HL-60 (cell line): ENCODE measurements around the gene MYNN.
A peak's percentile ranks its signal among the peaks of the same experiment; 100 is the strongest.

ENCODE experiments used
- DNase-seq, 2 experiments: peaks; one replicate each; pipeline ENCODE4 v3.0.0-alpha.2; 2010 to 2020; ENCODE audit warnings: low read depth in 1 of 2, low spot score in 1 of 2
- H3K27ac ChIP-seq: fragments of 250-450 bp; sonication (Bioruptor Pico); replicated peaks from 2 replicates; pipeline ENCODE4 v1.5.1; 2020; ENCODE audit warnings: mild to moderate bottlenecking, moderate library complexity
- H3K27me3 ChIP-seq: fragments of 250-450 bp; sonication (Bioruptor Pico); 2 replicates; pipeline ENCODE4 v1.5.1; 2021; ENCODE audit warnings: mild to moderate bottlenecking, moderate library complexity; ENCODE audit not compliant: insufficient read depth, poor library complexity, severe bottlenecking
- H3K4me3 ChIP-seq: replicated peaks from 2 replicates; pipeline ENCODE4 v1.5.1; 2011; ENCODE audit warnings: mild to moderate bottlenecking, control low read depth, low read length; ENCODE audit not compliant: insufficient read depth
- CTCF ChIP-seq: IDR thresholded peaks from one replicate; pipeline ENCODE4 v1.5.1; 2011; ENCODE audit warnings: low read length, control low read depth, inconsistent platforms; ENCODE audit not compliant: insufficient read depth
- GABPA ChIP-seq: IDR thresholded peaks from 2 replicates; pipeline ENCODE4 v1.6.1; 2012; ENCODE audit warnings: low read depth
- POLR2AphosphoS5 ChIP-seq: IDR thresholded peaks from 2 replicates; pipeline ENCODE4 v1.6.1; 2012; ENCODE audit warnings: low read depth
- SPI1 ChIP-seq: IDR thresholded peaks from 2 replicates; pipeline ENCODE4 v1.6.1; 2012; ENCODE audit warnings: low read depth, mild to moderate bottlenecking, borderline replicate concordance
- TF ChIP-seq, protein P1 (sequence below): IDR thresholded peaks from 2 replicates; pipeline ENCODE4 v1.6.1; 2012; ENCODE audit warnings: low read depth; ENCODE audit not compliant: insufficient replicate concordance

MYNN gene

DNA sequence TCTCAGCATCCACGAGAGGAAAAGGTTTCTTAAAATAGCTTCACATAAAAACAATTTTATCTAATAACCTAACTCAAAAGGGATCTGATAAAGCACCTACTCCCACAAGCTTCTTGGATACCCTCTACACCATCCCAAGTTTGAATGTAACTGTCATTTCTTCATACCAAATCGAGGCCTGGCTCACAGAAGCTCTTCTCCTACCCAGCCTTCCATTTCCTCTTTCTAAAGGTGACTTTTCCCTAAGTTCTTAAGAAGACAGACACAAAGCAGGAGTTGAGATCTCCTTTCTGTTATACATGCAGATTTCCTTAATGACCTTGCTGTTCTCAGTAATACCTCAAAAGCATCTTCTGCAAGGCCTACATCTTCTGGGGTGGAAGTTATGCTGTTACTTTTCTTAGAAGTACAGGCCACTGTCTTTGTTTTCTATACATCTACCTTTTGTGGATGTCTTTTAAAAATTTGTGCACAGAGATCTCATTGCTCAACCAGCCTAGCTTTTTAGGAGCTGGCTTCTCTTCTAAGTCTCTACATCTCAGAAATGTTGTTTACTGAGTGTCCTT, 36.1 kb downstream of the MYNN start:
- Histone ChIP-seq H3K4me3 (no peak overlapping the region), H3K27me3 (no peaks in the 10 kb centered on the region), H3K27ac (peak overlapping the region; percentile 6; the same call in 1 of the 2 replicates)
- DNase-seq = no peak
- TF ChIP-seq SPI1 (peak; percentile 84), CTCF (no peak), GABPA (no peak), POLR2AphosphoS5 (no peak)
- TF ChIP-seq, protein P1, sequence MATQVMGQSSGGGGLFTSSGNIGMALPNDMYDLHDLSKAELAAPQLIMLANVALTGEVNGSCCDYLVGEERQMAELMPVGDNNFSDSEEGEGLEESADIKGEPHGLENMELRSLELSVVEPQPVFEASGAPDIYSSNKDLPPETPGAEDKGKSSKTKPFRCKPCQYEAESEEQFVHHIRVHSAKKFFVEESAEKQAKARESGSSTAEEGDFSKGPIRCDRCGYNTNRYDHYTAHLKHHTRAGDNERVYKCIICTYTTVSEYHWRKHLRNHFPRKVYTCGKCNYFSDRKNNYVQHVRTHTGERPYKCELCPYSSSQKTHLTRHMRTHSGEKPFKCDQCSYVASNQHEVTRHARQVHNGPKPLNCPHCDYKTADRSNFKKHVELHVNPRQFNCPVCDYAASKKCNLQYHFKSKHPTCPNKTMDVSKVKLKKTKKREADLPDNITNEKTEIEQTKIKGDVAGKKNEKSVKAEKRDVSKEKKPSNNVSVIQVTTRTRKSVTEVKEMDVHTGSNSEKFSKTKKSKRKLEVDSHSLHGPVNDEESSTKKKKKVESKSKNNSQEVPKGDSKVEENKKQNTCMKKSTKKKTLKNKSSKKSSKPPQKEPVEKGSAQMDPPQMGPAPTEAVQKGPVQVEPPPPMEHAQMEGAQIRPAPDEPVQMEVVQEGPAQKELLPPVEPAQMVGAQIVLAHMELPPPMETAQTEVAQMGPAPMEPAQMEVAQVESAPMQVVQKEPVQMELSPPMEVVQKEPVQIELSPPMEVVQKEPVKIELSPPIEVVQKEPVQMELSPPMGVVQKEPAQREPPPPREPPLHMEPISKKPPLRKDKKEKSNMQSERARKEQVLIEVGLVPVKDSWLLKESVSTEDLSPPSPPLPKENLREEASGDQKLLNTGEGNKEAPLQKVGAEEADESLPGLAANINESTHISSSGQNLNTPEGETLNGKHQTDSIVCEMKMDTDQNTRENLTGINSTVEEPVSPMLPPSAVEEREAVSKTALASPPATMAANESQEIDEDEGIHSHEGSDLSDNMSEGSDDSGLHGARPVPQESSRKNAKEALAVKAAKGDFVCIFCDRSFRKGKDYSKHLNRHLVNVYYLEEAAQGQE = no peak

DNA sequence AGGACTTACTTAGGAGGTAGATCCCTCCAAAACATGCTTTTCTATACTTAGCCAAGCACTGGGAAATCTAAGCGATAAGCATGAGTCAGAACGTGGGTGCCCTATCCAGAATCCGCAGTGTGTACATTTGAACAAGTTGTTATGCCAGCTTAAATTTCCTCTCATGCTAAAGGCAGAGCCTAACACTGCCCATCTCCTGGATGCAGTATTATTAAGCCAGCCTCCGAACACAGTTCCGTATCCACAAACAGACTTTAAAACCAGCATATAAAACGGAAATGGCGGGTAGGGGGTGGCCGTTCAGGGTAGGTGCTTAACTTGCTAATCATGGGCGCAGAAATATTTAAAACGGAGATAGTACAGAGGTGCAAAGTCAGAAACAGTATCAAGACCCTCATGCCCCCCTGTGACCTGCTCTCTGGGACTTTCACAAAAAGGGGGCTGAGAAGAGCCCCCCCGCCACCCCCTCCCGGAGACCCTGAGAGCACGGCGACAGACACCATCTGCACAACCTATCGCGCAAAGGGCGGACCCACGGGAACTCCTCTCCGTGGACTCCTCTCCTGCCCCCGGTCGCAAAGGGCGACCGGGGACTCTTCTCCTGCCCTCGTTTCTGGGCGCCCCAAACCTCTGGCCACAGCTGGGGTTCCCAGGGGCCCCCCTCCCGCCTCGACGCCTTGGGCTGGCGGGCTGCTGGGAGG, 38.6 kb downstream of the MYNN start:
- DNase-seq = peak; percentile 29 to 65
- TF ChIP-seq SPI1 (peak; percentile 35; the same call in 1 of the 2 replicates), GABPA (no peak)
- H3K27ac ChIP-seq = peak overlapping the region; percentile 93
- H3K27me3 ChIP-seq = no peaks in the 10 kb centered on the region
- peak overlapping the region; percentile 79 for H3K4me3 ChIP-seq

DNA sequence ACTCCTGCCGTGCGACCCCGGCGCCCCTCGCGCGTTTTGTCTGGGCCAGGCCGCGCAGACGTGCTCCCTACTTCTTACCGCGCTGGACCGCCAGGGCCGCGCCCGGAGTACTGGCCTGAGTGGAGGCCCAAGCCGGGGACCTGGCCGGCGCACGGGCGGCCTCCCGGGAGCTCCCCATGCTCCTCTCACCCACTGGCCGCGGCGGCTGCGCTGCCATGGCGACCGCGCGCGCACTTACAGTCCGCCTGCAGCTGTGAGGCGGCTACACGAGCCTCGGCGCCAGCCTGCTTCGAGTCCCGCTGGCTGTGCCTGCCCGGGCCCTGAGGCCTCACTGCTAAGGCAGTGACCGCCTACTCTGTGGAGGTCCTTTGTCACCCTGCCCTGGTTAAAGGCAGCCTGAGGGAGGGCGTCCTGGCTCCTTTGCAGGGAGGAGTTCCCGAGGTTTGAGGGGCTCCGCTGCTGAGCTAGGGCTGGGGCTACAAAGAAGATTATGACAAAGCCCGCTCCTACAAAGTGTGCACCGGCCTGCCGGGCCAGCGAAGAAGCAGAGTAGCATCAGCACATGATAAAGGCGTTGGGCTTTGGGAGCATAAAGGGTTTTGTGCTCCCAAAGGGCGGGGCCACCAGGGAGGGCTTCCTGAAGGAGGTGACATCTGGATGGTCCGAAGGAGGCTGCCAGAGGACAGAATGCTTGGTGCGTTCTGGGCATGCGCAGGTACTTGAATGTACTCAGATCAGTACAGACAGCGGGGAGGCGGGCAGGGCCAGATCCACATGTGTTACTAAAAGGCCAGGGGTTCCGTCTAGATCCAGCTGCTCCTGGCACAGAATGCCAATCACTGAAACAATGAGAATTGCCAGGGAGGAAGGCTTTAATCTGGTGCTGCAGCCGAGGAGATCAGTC, 39.4 kb downstream of the MYNN start, which contains the start of the genes LRRC34 and LRRIQ4:
Gene LRRC34, minus strand, starts transcription at position 573 of the 904 bp plus-strand sequence. Its CDS starts 356 bp downstream, at position 217.
Gene LRRIQ4, plus strand, starts transcription at position 539 of the 904 bp plus-strand sequence. CDS start 9,052 bp downstream, outside the sequence.
- Histone ChIP-seq H3K27me3 (no peaks in the 10 kb centered on the region), H3K27ac (peak within 1 kb of the TSS; percentile 93), H3K4me3 (peak within 1 kb of the TSS; percentile 79)
- DNase-seq = peak; percentile 87 to 94
- TF ChIP-seq GABPA (no peak), POLR2AphosphoS5 (peak; percentile 37), SPI1 (no peak)

DNA sequence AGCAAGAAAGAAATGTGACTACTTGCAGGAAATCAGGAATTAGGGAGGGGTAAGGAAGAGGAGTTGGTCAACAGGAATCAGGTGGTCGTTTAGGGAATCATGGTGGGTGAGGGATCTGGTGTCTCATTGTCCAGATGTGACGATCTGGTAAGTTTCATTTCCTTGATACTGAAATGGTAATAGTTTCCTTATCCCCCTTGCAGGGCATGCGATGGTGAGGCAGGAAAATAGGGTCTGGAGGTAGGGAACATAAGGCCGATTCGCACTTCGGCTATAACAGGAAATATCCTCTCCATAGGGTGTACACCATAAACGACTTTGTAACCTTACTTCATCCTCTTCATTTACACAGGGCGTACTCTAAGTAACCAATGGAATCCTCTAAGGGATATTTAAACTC, 40.1 kb downstream of the MYNN start:
- DNase-seq = peak in 1 of 2 experiments; percentile 12
- Histone ChIP-seq H3K27me3 (no peaks in the 10 kb centered on the region), H3K4me3 (peak overlapping the region; percentile 79), H3K27ac (peak overlapping the region; percentile 93)
- TF ChIP-seq, protein P1 = no peak
- TF ChIP-seq SPI1 (no peak), CTCF (no peak), GABPA (no peak), POLR2AphosphoS5 (no peak)
